HG03520 (cell line): ENCODE measurements around the gene GFRA1.

Source experiments
- ATAC-seq: cut with Tn5 transposase; IDR thresholded peaks from one replicate; pipeline ENCODE4 v1.9.1; 2021; ENCODE audit warnings: mild to moderate bottlenecking, moderate library complexity; ENCODE audit not compliant: unreplicated experiment

GFRA1 gene

GRCh38 chr10:116271593-116272439, 1.2 kb downstream of the GFRA1 start:
- ATAC-seq, result no peak

DNA sequence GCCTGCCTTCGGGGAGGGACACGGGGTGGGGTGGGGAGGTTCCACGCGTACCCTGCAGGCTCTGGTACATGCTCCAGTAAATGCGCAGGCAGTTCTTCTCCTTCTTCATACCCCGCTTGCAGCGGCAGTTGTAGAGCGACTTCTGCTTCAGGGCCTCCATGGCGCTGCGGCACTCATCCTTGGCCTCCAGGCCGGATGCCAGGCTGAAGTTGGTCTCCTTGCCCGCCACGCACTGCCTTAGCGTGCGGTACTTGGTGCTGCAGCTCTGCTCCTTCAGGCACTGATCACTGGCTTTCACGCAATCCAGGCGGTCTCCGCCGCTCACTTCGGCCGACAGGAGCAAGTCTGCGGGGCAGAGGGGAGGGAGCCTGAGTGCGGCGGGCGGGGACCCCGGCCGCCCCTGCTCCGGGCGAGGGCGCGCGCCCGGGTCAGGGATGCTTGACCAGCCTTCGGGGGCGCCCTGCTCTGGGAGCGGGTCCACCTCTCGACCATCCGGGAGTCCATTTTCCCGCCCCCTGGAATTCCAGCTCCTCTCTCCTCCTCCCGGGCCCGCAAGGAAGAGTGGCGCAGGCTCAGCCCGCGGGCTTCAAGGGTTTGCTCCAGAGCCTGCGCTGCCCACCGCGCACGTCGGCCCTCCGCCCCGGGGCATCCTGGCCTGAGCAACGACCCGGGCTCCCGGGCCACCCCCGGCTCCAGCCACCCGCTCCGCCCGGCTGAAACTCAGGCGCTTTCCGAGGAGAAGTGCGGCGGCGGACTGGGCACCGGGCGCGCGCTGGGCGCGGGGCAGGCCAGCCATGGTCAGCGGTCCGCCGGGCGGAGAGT, 2.0 kb downstream of the GFRA1 start:
- no peak for ATAC-seq

DNA sequence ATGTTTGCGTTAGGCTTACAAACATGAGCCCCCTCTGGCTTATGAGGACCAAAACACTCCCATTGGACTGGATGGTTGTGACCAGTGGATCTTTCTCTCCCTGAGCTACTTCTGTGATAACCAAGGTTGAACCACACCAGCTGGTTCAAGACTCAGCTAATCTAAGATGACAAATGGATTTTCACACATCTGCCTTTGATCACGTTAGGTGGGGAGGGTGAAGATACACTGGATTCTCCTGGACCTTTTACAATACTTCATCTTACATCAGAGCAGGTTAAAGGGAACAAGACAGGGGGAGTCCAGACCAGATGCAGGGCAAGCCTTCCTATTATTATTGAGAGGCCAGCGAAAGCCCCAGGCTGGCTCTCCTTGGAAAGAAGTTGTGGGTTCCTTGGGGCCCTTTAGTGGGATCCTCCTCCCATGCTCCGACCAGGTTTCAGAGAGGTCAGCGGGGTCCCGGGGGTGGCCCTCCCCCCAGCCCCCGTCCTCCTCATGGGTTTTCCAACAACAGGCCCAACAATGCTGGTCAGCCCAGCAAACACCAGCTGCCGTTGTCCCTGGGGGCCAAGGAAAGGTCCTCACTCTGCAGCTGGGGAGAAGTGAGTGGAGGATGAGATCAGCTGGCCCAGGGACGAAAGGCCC, 2.8 kb downstream of the GFRA1 start:
- no peak for ATAC-seq

DNA sequence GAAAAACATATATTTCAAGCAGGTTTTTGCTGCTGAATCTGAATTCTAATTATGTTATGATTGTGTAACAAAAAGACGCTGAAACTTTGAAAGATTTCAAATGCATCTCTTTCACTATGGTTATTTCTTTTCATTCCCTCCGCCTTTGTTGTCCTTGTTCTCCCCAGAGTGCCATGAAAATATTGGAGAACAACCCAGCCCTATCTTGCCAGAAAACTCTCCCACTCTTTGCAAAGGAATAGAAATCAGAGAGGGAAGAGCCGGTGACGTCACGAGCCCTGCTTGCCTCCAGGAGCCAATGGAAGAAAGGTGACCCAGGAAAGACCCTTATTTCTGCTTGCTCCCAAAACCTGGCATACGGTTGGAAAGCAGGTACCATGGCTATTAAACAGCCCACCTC, 3.4 kb downstream of the GFRA1 start:
- ATAC-seq, result no peak

DNA sequence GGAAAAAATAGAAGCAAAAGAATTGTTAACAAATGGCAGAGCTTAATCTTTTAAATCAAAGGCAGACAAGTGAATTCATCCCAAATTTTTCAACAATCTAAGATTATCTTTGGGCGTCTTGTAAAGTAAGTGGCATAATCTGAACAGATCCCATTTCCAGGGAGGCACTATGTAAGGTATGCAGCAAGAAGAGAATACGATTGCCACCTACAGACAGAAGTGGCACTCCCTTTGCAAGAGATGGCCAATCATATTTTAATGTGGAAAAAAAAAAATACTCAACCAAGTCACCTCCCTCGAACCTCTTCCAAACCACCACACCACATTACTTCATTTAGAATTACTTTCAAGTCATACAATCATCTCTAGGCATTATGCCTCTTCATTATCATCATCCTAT, 4.0 kb downstream of the GFRA1 start:
- ATAC-seq, result no peak

GRCh38 chr10:116265686-116266085, 7.3 kb downstream of the GFRA1 start:
- no peak for ATAC-seq

DNA sequence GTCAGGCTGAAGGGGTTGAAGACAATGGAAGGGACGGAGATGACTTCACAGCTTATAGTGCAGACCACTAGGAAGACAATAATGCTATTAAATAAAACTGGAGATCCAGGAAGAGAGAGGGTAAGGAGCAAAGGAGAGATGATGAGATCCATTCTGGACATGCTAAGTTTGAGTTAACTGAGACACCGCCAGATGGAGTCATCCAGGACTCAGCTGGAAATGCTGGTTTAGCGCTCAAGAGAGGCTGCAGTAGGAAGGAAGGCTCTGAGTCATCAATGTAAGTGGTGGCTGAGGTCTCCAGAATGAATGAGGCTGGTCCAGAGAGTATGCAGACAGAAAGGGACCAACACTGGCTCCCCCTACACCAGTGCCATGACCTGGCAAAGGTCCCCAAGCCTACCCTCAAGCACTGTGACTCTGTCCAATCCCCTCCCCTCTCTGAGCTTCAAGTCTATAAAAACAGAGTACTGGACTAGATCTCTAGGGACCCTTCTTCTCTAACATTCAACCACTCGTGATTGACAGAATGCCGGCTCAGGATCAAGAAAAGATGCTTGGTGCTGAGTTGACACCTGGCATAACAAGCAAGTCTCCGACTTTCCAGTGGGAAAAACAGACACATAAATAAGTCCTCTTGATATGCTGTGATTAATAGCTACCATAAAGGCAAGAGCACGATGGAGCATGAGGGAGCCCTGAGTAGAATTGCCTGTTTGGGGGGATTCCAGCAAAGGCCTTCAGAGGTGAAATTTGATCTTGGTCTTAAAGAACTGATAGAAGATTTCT, 8.9 kb downstream of the GFRA1 start:
- no peak for ATAC-seq

DNA sequence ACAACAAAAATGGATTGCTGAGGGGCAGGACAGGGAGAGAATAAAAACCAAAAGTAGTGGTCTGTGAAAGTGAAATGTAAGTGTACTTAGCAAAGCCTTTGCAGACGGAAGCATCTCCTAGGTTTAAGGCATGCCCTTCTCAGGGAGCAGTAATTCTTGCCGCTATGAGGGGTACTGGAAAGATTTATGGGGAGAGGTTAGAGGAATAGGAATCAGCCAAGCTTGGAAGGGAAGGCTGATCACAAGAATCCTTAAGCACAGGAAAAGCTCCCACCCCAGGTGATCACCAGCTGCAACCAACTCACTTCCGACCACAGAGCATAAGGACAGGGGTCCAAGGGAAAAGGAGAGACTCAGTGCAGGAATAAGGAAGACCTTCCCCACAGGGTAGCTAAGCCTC, 10.3 kb downstream of the GFRA1 start:
- no peak for ATAC-seq

GRCh38 chr10:116260599-116260998, 12.4 kb downstream of the GFRA1 start:
- ATAC-seq, result no peak

DNA sequence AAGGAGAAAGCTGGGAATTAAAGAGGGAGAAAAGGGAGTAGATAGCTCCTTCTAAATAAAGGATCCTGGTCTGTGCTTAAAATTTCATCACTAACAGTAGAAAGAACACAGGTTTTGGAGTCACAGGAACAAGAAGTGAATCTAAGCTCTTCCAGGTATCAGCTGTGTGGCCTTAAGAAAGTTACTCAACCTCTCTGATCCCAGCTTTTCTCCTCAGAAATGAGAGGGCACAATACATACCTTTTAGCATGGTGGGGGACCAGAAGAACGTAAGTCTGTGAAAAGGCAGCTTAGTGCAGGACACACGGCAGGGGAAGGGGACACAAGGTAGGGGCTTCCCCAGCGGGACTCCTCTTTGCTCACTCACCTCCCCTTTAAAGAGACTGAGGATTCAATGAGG, 13.4 kb downstream of the GFRA1 start:
- no peak for ATAC-seq

DNA sequence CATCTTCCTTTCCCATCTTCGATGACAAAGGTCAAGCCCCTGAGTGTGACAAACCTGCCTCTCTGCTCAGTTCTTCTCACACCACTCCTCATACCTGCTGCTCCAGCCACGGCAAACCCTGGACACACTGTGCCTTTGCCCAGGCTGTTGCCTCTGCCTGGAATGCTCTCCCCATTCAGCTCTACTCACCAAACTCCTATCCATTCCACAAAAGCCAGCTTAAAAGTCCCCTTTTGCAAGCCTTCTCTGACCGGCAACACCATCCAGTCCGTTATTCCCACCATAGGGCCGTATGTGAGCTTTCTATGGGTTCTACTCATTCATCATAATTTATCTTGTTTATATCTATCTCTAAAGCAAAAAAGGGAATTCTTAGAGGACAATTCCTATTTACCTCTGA, 15.2 kb downstream of the GFRA1 start:
- no peak for ATAC-seq

GRCh38 chr10:116256752-116257259, 16.2 kb downstream of the GFRA1 start:
- ATAC-seq, result no peak

DNA sequence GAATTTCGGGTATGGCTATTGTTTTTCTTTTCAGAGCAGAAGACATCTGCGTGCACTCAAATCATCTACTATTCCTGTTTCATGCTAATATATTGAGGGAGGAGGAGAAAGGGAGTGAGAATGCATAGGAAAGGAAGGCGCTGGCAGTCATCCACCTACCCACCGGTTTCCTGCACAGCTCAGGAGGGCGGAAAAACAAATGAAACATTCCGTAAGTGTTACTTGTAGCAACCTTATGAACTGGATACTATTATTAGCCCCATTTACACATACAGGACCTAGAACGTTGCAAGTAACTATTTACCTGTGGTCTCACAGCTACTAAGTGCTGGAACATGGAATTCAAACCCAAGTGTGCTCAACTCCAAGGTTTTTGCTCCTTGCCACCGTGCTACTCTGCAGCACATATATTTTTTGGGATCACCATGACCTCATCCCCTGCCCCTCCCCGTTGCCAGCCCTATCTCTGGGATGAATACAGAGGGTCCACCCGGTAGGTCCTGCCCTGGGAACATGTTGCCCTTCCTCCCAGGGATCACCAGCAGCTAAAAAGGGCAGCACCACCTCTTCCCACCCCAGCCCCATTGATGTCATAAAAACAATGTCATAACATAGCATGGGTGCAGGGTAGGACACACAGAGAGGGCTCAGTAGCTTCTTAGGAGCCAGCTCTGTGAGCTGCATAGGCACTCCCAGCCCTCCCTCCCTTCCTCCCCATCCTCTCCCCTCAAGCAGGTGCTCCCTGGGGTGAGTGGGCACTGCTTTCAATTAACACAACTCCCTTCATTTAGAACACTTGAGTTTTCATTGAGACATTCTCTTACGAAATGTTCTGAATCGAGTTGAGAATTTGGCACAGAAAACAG, 16.9 kb downstream of the GFRA1 start:
- ATAC-seq, result no peak

DNA sequence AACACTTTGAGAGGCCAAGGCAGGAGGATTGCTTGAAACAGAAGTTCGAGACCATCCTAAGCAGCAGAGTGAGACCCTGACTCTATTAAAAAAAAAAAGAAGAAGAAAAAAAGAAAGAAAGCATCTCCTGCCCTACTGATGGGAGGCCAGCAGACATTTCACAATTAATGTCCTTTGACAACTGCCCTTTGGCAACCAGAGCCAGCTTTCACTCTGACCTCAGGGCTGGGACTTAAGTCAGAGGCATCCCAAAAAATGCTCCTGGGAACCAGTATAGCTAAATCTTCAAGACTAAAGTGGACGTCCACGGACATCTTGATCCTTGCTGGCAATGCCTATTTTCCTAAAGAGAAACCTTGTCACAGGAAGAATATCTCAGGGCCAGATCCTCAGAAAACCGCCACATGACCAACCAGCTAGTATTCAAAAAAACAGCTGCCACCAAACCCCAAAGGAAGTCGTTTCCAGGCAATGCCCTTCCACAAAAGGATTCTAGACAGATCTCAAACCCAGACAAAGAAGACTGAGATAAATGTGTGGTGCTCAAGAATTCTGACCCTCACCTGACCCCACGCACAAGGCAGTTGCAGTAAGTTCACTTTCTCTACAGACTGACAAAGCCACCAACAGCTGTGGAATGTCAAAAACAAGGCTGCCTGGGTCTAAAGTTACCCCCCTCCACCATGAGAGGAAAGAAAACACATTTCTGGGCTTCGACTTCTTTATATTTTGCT, 18.4 kb downstream of the GFRA1 start:
- ATAC-seq, result no peak

- ATAC-seq, result no peak
These were observed 19.3 kb downstream of the GFRA1 start for GRCh38 chr10:116253716-116254115.

GRCh38 chr10:116251602-116252395, 21.2 kb downstream of the GFRA1 start:
- no peak for ATAC-seq

DNA sequence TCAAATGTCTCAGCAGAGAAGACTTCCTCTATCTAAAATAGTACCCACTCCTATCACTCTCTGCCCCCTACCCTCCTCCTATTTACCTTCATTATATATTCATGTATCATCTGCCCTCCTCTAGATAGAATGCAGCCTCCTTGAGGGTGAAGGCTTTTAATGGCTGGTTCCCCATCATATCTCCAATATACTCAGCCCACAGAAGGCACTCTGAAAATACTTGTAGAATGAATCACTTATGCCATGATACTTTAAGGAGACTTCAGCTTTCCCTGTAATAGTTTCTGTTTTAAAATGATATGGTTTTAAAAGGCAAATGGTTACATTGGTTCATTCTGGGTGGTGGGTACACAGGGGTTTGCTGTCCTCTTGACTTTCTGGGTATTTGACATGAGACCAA, 25.3 kb downstream of the GFRA1 start:
- no peak for ATAC-seq

- ATAC-seq, result no peak
These were observed 26.7 kb downstream of the GFRA1 start for GRCh38 chr10:116246263-116246662.
